ENCODE results near the gene OPN4. TPM values are rescaled to one million over a fixed set of nuclear protein-coding genes. Genes with fewer than 3 reads are reported as not detected.

Gene OPN4
- total and polyA plus RNA-seq, 2 of the 8 experiments (the other 6 are each of a cell fraction or from before 2014, with no cell fraction given): not detected

- H4K5ac ChIP-seq (ENCODE audit: insufficient read length, low read depth, low read length): no peak overlapping the region
- no peak overlapping the region for H3K4me3 ChIP-seq (ENCODE audit: extremely low read depth in 1 of 4, insufficient read depth in 2 of 4, low read depth in 3 of 4, low read length in 4 of 4)
- H2BK20ac ChIP-seq (ENCODE audit: low read length): no peak overlapping the region
- H3K14ac ChIP-seq (ENCODE audit: insufficient read length): no peak overlapping the region
- H4K20me1 ChIP-seq (replicated peaks in 1 of 2; ENCODE audit: control insufficient read depth in 1 of 2, insufficient read depth in 2 of 2, low read length in 2 of 2): no peaks in the 10 kb centered on the region
- H3K9ac ChIP-seq (replicated peaks in 1 of 4; ENCODE audit: extremely low read depth in 1 of 4, low read depth in 3 of 4, low read length in 3 of 4): no peak overlapping the region
- H2AFZ ChIP-seq (ENCODE audit: low read length): no peak overlapping the region
- WGBS, 2 experiments (ENCODE audit: extremely low coverage in 1 of 2, insufficient coverage in 1 of 2, insufficient read length in 1 of 2, insufficient replicate concordance in 2 of 2, low coverage in 1 of 2, low lambda C conversion rate in 2 of 2, missing lambda C conversion rate in 1 of 2): 87% methylated on average over 22 of the region's 22 CpGs; no CpG with 5 or more reads in 1 of the 2 experiments
- H3K4me2 ChIP-seq (ENCODE audit: insufficient read depth in 1 of 2, low read depth in 2 of 2, low read length in 2 of 2): no peak overlapping the region
- POLR2A ChIA-PET (ENCODE audit: partially characterized antibody): interaction anchor here (1.2 kb wide), 1 partner anchor 14 kb away, joined by 3 read pairs; the partner anchor contains the start of gene LDB3
- no peak overlapping the region for H4K8ac ChIP-seq (ENCODE audit: extremely low read depth, insufficient read depth, low read length)
- DNase-seq (ENCODE audit: low read depth in 1 of 2, low spot score in 2 of 2) (no peak), FAIRE-seq (no peak)
- no peak overlapping the region for H2BK15ac ChIP-seq (ENCODE audit: low read length)
- H3K36me3 ChIP-seq (ENCODE audit: control insufficient read depth in 2 of 4, insufficient read depth in 4 of 4, low read length in 3 of 4): no peaks in the 10 kb centered on the region
- H3K79me2 ChIP-seq (ENCODE audit: control insufficient read depth in 1 of 2, insufficient read depth in 2 of 2, low read length in 2 of 2): no peaks in the 10 kb centered on the region
- CTCF ChIA-PET (ENCODE audit: partially characterized antibody): interaction anchor here (0.6 to 7.6 kb wide), 14 partner anchors 7 to 294 kb away, joined by 3 to 105 read pairs (median 5); partner anchors contain the start of gene LDB3
- TF ChIP-seq GABPA (IDR thresholded peaks at IDR 0.05; ENCODE audit: borderline replicate concordance, insufficient read depth, low read length) (no peak), HDAC2 (IDR thresholded peaks at IDR 0.05; ENCODE audit: borderline replicate concordance in 1 of 2, low read depth in 2 of 2, low read length in 2 of 2) (no peak), EGR1 (IDR thresholded peaks at IDR 0.05; ENCODE audit: borderline replicate concordance, low read depth, low read length) (no peak)
- no peak overlapping the region for H3K18ac ChIP-seq (ENCODE audit: extremely low read depth, low read length)
- H3K79me1 ChIP-seq (ENCODE audit: low read depth, low read length): no peaks in the 10 kb centered on the region
- H2AK5ac ChIP-seq (ENCODE audit: low read depth, low read length): no peak overlapping the region
- H3K27ac ChIP-seq (ENCODE audit: low read depth, low read length): no peak overlapping the region
- no peak overlapping the region for H3K23ac ChIP-seq (ENCODE audit: insufficient read length)
- no peak overlapping the region for H2BK120ac ChIP-seq (replicated peaks; ENCODE audit: low read depth, low read length)
- H3K9me3 ChIP-seq (ENCODE audit: insufficient read depth in 2 of 2, low read depth in 1 of 2, low read length in 1 of 2): no peaks in the 10 kb centered on the region
- H3K4me1 ChIP-seq (replicated peaks in 1 of 4; ENCODE audit: control insufficient read depth in 3 of 4, insufficient read depth in 4 of 4, low read length in 3 of 4): peaks cover 0 to 10% (median 7%) of the 10 kb centered on the region in 4 experiments; a peak in 5 of 7 replicates
- no peaks in the 10 kb centered on the region for H3K27me3 ChIP-seq (replicated peaks in 1 of 4; ENCODE audit: control insufficient read depth in 3 of 4, extremely low read depth in 1 of 4, insufficient read depth in 3 of 4, low read length in 3 of 4)
- H2BK5ac ChIP-seq (ENCODE audit: low read depth, low read length): no peak overlapping the region
- no peak overlapping the region for H2BK12ac ChIP-seq (ENCODE audit: low read depth, low read length)
- H4K91ac ChIP-seq (replicated peaks; ENCODE audit: insufficient read length, low read length): peak overlapping the region; percentile 12
- H3K23me2 ChIP-seq (ENCODE audit: low read depth, low read length): no peaks in the 10 kb centered on the region; the same call in 1 of the 2 replicates
- no peak overlapping the region for H3K56ac ChIP-seq (replicated peaks; ENCODE audit: insufficient read length, low read depth, low read length)
- no peak overlapping the region for H3K4ac ChIP-seq (replicated peaks; ENCODE audit: insufficient read length, low read depth, low read length)
Measured at GRCh38 chr10:86681722-86682386, 27.5 kb downstream of the OPN4 start.

Measured in H1 (cell line).